Stimulated activated CD8-positive, alpha-beta memory T cell treated with anti-CD3 and anti-CD28 coated beads, Interleukin-12 subunit alpha, Interleukin-12 subunit beta, amount 100 ng/mL, for 24 hours (primary cell): ENCODE measurements around the gene PHACTR1.

Experiments
- DNase-seq: peaks from one replicate; pipeline ENCODE4 v3.0.0-alpha.2; 2020; ENCODE audit errors: extremely low read depth

The PHACTR1 gene

GRCh38 chr6:12950976-12951375 is 234.4 kb downstream of the PHACTR1 start:
- no peak for DNase-seq

- DNase-seq: no peak
Observed at GRCh38 chr6:12951415-12951814, 234.8 kb downstream of the PHACTR1 start.

GRCh38 chr6:12952318-12952717 is 235.8 kb downstream of the PHACTR1 start:
- no peak for DNase-seq

GRCh38 chr6:12955956-12956355 is 239.4 kb downstream of the PHACTR1 start:
- DNase-seq: no peak

GRCh38 chr6:12956991-12957320 is 240.4 kb downstream of the PHACTR1 start:
- no peak for DNase-seq

- DNase-seq: no peak
Observed at GRCh38 chr6:12957321-12958051, 240.9 kb downstream of the PHACTR1 start.

- no peak for DNase-seq
Observed at GRCh38 chr6:12958052-12958706, 241.6 kb downstream of the PHACTR1 start.

GRCh38 chr6:12961761-12962160 is 245.2 kb downstream of the PHACTR1 start:
- no peak for DNase-seq

- DNase-seq: no peak
Observed at GRCh38 chr6:12962529-12962928, 246.0 kb downstream of the PHACTR1 start.

GRCh38 chr6:12962987-12963386 is 246.4 kb downstream of the PHACTR1 start:
- DNase-seq: no peak

- DNase-seq: no peak
Observed at GRCh38 chr6:12963567-12963966, 247.0 kb downstream of the PHACTR1 start.

- no peak for DNase-seq
Observed at GRCh38 chr6:12967686-12968085, 251.1 kb downstream of the PHACTR1 start.

GRCh38 chr6:12968290-12968689 is 251.7 kb downstream of the PHACTR1 start:
- no peak for DNase-seq

GRCh38 chr6:12968839-12969558 is 252.4 kb downstream of the PHACTR1 start:
- DNase-seq: no peak

- no peak for DNase-seq
Observed at GRCh38 chr6:12969966-12970365, 253.4 kb downstream of the PHACTR1 start.

- no peak for DNase-seq
Observed at GRCh38 chr6:12973386-12973785, 256.8 kb downstream of the PHACTR1 start.

GRCh38 chr6:12974551-12974950 is 258.0 kb downstream of the PHACTR1 start:
- no peak for DNase-seq

GRCh38 chr6:12976366-12976765 is 259.8 kb downstream of the PHACTR1 start:
- no peak for DNase-seq

GRCh38 chr6:12977206-12977605 is 260.6 kb downstream of the PHACTR1 start:
- no peak for DNase-seq

- DNase-seq: no peak
Observed at GRCh38 chr6:12977806-12978205, 261.2 kb downstream of the PHACTR1 start.

- no peak for DNase-seq
Observed at GRCh38 chr6:12980741-12981140, 264.2 kb downstream of the PHACTR1 start.

- no peak for DNase-seq
Observed at GRCh38 chr6:12984776-12985175, 268.2 kb downstream of the PHACTR1 start.

GRCh38 chr6:12987783-12988182 is 271.2 kb downstream of the PHACTR1 start:
- DNase-seq: no peak
